WTC11 (cell line): ENCODE data around the gene NGF. TPM values are rescaled to one million over a fixed set of nuclear protein-coding genes. Genes with fewer than 3 reads are reported as not detected.

Experiments used
- ATAC-seq: fragments of 200-7000 bp; cut with Tn5 transposase; 2 replicates; pipeline ENCODE4 v1.10.0; 2021; ENCODE audit warnings: mild to moderate bottlenecking, moderate library complexity
- CTCF ChIA-PET: fragments of 300-600 bp; sonication (Branson Sonifier 250); formaldehyde crosslinking; loops from one replicate; lab custom pipeline; 2021; ENCODE audit warnings: antibody characterized with exemption; lab: Charles Lee
- POLR2A ChIA-PET: fragments of 350-600 bp; sonication (Branson Sonifier 250); formaldehyde crosslinking; loops from one replicate; lab custom pipeline; 2021; ENCODE audit warnings: antibody characterized with exemption; lab: Charles Lee
- DNase-seq: peaks from one replicate; pipeline ENCODE4 v3.0.0; 2021; ENCODE audit warnings: low spot score
- H3K27ac Mint-ChIP-seq: 2 replicates; pipeline ENCODE4 v1.8.0; 2021; ENCODE audit warnings: mixed read lengths
- H3K27me3 Mint-ChIP-seq: 2 replicates; pipeline ENCODE4 v1.8.0; 2021; ENCODE audit warnings: low read depth, mild to moderate bottlenecking, moderate library complexity, mixed read lengths
- H3K36me3 Mint-ChIP-seq: 2 replicates; pipeline ENCODE4 v1.8.0; 2021; ENCODE audit warnings: mixed read lengths
- H3K4me1 Mint-ChIP-seq: 2 replicates; pipeline ENCODE4 v1.8.0; 2022; ENCODE audit warnings: mixed read lengths
- H3K4me3 Mint-ChIP-seq: 2 replicates; pipeline ENCODE4 v1.8.0; 2021; ENCODE audit warnings: mild to moderate bottlenecking, moderate library complexity, mixed read lengths
- H3K9me3 Mint-ChIP-seq: 2 replicates; pipeline ENCODE4 v1.8.0; 2021; ENCODE audit warnings: mixed read lengths
- AR ChIP-seq: fragments of 250-450 bp; sonication (Bioruptor Pico); IDR thresholded peaks from 2 replicates; pipeline ENCODE4 v1.9.0; 2021; ENCODE audit warnings: mild to moderate bottlenecking
- ARID4B ChIP-seq: sonication (generic); formaldehyde crosslinking; IDR thresholded peaks from 2 replicates; pipeline ENCODE4 v1.8.0; 2023; ENCODE audit warnings: missing genetic modification reagents, mild to moderate bottlenecking, borderline replicate concordance
- CREM ChIP-seq: sonication (generic); formaldehyde crosslinking; IDR thresholded peaks from 2 replicates; pipeline ENCODE4 v1.8.1; 2022; ENCODE audit warnings: mild to moderate bottlenecking, missing genetic modification reagents, moderate library complexity
- ESRRA ChIP-seq: sonication (generic); formaldehyde crosslinking; IDR thresholded peaks from 2 replicates; pipeline ENCODE4 v1.8.1; 2022; ENCODE audit warnings: mild to moderate bottlenecking, missing genetic modification reagents, borderline replicate concordance
- FOXJ3 ChIP-seq: sonication (generic); formaldehyde crosslinking; IDR thresholded peaks from 2 replicates; pipeline ENCODE4 v1.9.0; 2021; ENCODE audit warnings: missing genetic modification reagents, mild to moderate bottlenecking, borderline replicate concordance
- FOXP4 ChIP-seq: sonication (generic); formaldehyde crosslinking; IDR thresholded peaks from 2 replicates; pipeline ENCODE4 v1.8.0; 2022; ENCODE audit warnings: mild to moderate bottlenecking, missing genetic modification reagents
- KAT7 ChIP-seq: sonication (generic); formaldehyde crosslinking; IDR thresholded peaks from 2 replicates; pipeline ENCODE4 v1.8.1; 2023; ENCODE audit warnings: missing genetic modification reagents, mild to moderate bottlenecking, borderline replicate concordance
- MYBL2 ChIP-seq: sonication (generic); formaldehyde crosslinking; IDR thresholded peaks from 2 replicates; pipeline ENCODE4 v1.8.1; 2023; ENCODE audit warnings: mild to moderate bottlenecking, moderate library complexity, missing genetic modification reagents
- NFATC4 ChIP-seq: fragments of 250-450 bp; sonication (Bioruptor Pico); IDR thresholded peaks from 2 replicates; pipeline ENCODE4 v1.9.0; 2021; ENCODE audit warnings: mild to moderate bottlenecking
- NFE2L1 ChIP-seq: sonication (generic); formaldehyde crosslinking; IDR thresholded peaks from 2 replicates; pipeline ENCODE4 v1.8.1; 2023; ENCODE audit warnings: missing genetic modification reagents
- NR1H2 ChIP-seq: sonication (generic); formaldehyde crosslinking; IDR thresholded peaks from 2 replicates; pipeline ENCODE4 v1.9.0; 2021; ENCODE audit warnings: mild to moderate bottlenecking, moderate library complexity, missing genetic modification reagents
- NR2C2 ChIP-seq: sonication (generic); formaldehyde crosslinking; IDR thresholded peaks from 2 replicates; pipeline ENCODE4 v1.8.0; 2022; ENCODE audit warnings: mild to moderate bottlenecking, missing genetic modification reagents
- OVOL2 ChIP-seq: fragments of 250-450 bp; sonication (Bioruptor Pico); IDR thresholded peaks from 2 replicates; pipeline ENCODE4 v1.9.0; 2021; ENCODE audit warnings: mild to moderate bottlenecking, borderline replicate concordance
- PRDM15 ChIP-seq: sonication (generic); formaldehyde crosslinking; IDR thresholded peaks from 2 replicates; pipeline ENCODE4 v1.8.0; 2022; ENCODE audit warnings: missing genetic modification reagents
- SMAD3 ChIP-seq: sonication (generic); formaldehyde crosslinking; IDR thresholded peaks from 2 replicates; pipeline ENCODE4 v1.8.0; 2022; ENCODE audit warnings: missing genetic modification reagents, mild to moderate bottlenecking, borderline replicate concordance
- TCF7 ChIP-seq: sonication (generic); formaldehyde crosslinking; IDR thresholded peaks from 2 replicates; pipeline ENCODE4 v1.8.0; 2022; ENCODE audit warnings: mild to moderate bottlenecking, low read depth, missing genetic modification reagents, moderate library complexity
- ZNF121 ChIP-seq: sonication (generic); formaldehyde crosslinking; IDR thresholded peaks from 2 replicates; pipeline ENCODE4 v1.8.0; 2023; ENCODE audit warnings: missing genetic modification reagents
- ZNF423 ChIP-seq: fragments of 250-450 bp; sonication (Bioruptor Pico); IDR thresholded peaks from 2 replicates; pipeline ENCODE4 v2.1.2; 2022; ENCODE audit warnings: mild to moderate bottlenecking, moderate library complexity
- total RNA-seq: library from RNA; stranded (reverse); gene quantifications from 3 replicates; pipeline ENCODE4 v1.2.3, GENCODE V29; 2021

The NGF gene
- total RNA-seq, 1 experiment from 2014 or later = 0.55 TPM

- TF ChIP-seq PRDM15 (CRISPR knock-in tag) = no peak
- TF ChIP-seq ZNF121 = no peak
- no peak for TF ChIP-seq MYBL2 (CRISPR knock-in tag)
- TF ChIP-seq AR = no peak
- no peak for TF ChIP-seq ESRRA (CRISPR knock-in tag)
Measured at GRCh38 chr1:115293006-115293405, 45.0 kb downstream of the NGF start (continued).

GRCh38 chr1:115291741-115292140 lies 46.3 kb downstream of the NGF start:
- H3K27ac Mint-ChIP-seq = no peak overlapping the region
- H3K9me3 Mint-ChIP-seq = peaks cover 7% of the 10 kb centered on the region
- POLR2A ChIA-PET = no interaction called here
- H3K4me3 Mint-ChIP-seq = no peak overlapping the region
- no peaks in the 10 kb centered on the region for H3K27me3 Mint-ChIP-seq
- no peak for ATAC-seq
- CTCF ChIA-PET = interaction anchor here (1.5 kb wide), 1 partner anchor 16 kb away, joined by 4 read pairs; no protein-coding TSS in a partner anchor
- no peaks in the 10 kb centered on the region for H3K36me3 Mint-ChIP-seq
- TF ChIP-seq SMAD3 (CRISPR knock-in tag) (no peak), FOXP4 (CRISPR knock-in tag) (no peak), NR1H2 (CRISPR knock-in tag) (no peak), CREM (CRISPR knock-in tag) (no peak), TCF7 (no peak), FOXJ3 (CRISPR knock-in tag) (no peak), NFATC4 (CRISPR knock-in tag) (no peak), ZNF423 (CRISPR knock-in tag) (no peak), OVOL2 (CRISPR knock-in tag) (no peak), KAT7 (CRISPR knock-in tag) (no peak), NFE2L1 (CRISPR knock-in tag) (no peak), ARID4B (CRISPR knock-in tag) (no peak), NR2C2 (CRISPR knock-in tag) (no peak)
- DNase-seq = no peak
- H3K4me1 Mint-ChIP-seq = peaks cover 13% of the 10 kb centered on the region
